ENCODE results near the gene IKBKG. TPM values are rescaled to one million over a fixed set of nuclear protein-coding genes. Genes with fewer than 3 reads are reported as not detected.
A peak's percentile ranks its signal among the peaks of the same experiment; 100 is the strongest.
"Not testable (repeated sequence)": the region's sequence is repeated elsewhere in the genome, so short reads cannot be mapped to it uniquely, and the experiment has no call there.

IKBKG gene
- total and polyA plus RNA-seq, 7 donors, result 11.3 to 28.8 (median 18.1) TPM

DNA sequence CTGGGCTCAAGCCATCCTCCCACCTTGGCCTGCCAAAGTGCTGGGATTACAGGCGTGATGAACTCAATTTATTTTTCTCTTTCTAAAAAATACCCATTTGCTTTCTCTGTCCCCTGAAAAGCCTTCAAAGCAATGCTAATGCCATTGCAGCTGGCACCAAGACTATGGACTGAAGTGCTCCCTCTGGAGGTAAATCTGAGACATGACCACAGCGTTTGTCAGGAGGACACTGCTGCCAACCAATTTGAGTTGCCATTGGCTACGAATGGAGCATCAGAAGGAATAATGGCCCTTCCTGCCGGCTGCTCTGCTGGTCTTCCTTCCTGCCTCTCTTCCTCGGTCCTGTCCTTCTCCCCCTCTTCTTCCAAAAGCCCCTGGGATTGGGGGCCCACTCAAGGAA, 27.7 kb downstream of the IKBKG start:
- H3K4me1 ChIP-seq; H3K36me3 ChIP-seq (ENCODE audit: insufficient read depth in 1 of 2, low read depth in 1 of 2); intact Hi-C loops (cut with DNase I); DNase-seq; H3K4me3 ChIP-seq; H3K27me3 ChIP-seq (ENCODE audit: insufficient read depth in 3 of 3, low read length in 2 of 3); H3K27ac ChIP-seq; H3K9me3 ChIP-seq: not testable (repeated sequence)
- ATAC-seq, result peak in 3 of 4 donors; percentile 53 to 61 (median 60)
- no CpG with 5 or more reads among the region's 5 CpGs for WGBS, 3 donors

- H3K27me3 ChIP-seq (ENCODE audit: insufficient read depth in 3 of 3, low read length in 2 of 3); DNase-seq; H3K4me1 ChIP-seq; H3K36me3 ChIP-seq (ENCODE audit: insufficient read depth in 1 of 2, low read depth in 1 of 2); H3K4me3 ChIP-seq; H3K9me3 ChIP-seq; intact Hi-C loops (cut with DNase I); H3K27ac ChIP-seq: not testable (repeated sequence)
- peak in 3 of 4 donors; percentile 40 to 64 (median 42) for ATAC-seq
- no CpG with 5 or more reads among the region's 8 CpGs for WGBS, 3 donors
These were observed 35.6 kb downstream of the IKBKG start for GRCh38 chrX:154582994-154583393.

GRCh38 chrX:154584585-154585183, 37.3 kb downstream of the IKBKG start, which contains the start of gene CTAG1A:
CTAG1A (plus strand) TSS chrX:154585133; CDS start chrX:154585207, 74 bp downstream.
- intact Hi-C loops (cut with DNase I); DNase-seq; H3K4me3 ChIP-seq; H3K27ac ChIP-seq; H3K27me3 ChIP-seq (ENCODE audit: insufficient read depth in 3 of 3, low read length in 2 of 3); H3K36me3 ChIP-seq (ENCODE audit: insufficient read depth in 1 of 2, low read depth in 1 of 2); H3K9me3 ChIP-seq; ATAC-seq; H3K4me1 ChIP-seq: not testable (repeated sequence)
- WGBS, 3 donors, result no CpG with 5 or more reads among the region's 39 CpGs

- peaks cover 0 to 18% (median 0%) of the 10 kb centered on the region in 3 donors for H3K27me3 ChIP-seq (ENCODE audit: insufficient read depth in 3 of 3, low read length in 2 of 3)
- H3K9me3 ChIP-seq; DNase-seq; H3K4me3 ChIP-seq; H3K27ac ChIP-seq; H3K4me1 ChIP-seq; H3K36me3 ChIP-seq (ENCODE audit: insufficient read depth in 1 of 2, low read depth in 1 of 2); ATAC-seq; intact Hi-C loops (cut with DNase I): not testable (repeated sequence)
- WGBS, 3 donors, result no CpG with 5 or more reads among the region's 13 CpGs
These were observed 43.0 kb downstream of the IKBKG start for GRCh38 chrX:154590415-154590814.

GRCh38 chrX:154592505-154592904, 45.1 kb downstream of the IKBKG start:
- Histone ChIP-seq H3K9me3 (no peaks in the 10 kb centered on the region), H3K36me3 (ENCODE audit: insufficient read depth in 1 of 2, low read depth in 1 of 2) (no peaks in the 10 kb centered on the region), H3K4me3 (no peak overlapping the region), H3K4me1 (no peaks in the 10 kb centered on the region), H3K27ac (no peak overlapping the region), H3K27me3 (ENCODE audit: insufficient read depth in 3 of 3, low read length in 2 of 3) (peaks cover 0 to 18% (median 0%) of the 10 kb centered on the region in 3 donors)
- no peak for DNase-seq
- intact Hi-C loops (cut with DNase I), result no loop called here
- TF ChIP-seq CTCF (IDR thresholded peaks at IDR 0.05), result no peak
- WGBS, 3 donors, result 84 to 89% (median 85%) methylated on average over 5 of the region's 5 CpGs
- no peak for ATAC-seq

DNA sequence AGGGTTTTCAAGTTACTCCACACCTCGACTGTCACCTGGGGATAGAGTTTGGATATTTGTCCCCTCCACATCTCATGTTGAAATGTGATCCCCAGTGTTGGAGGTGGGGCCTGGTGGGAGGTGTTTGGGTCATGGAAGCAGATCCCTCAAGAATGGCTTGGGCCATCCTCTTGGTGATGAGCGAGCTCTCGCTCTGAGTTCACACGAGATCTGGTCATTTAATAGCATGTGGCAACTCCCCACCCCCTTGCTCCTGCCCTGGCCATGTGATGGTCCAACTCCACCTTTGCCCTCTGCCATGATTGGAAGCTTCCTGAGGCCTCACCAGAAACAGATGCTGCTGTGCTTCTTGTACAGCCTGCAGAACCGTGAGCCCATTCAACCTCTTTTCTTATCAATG, 45.8 kb downstream of the IKBKG start:
- no peak overlapping the region for H3K4me3 ChIP-seq
- intact Hi-C loops (cut with DNase I), result no loop called here
- H3K27me3 ChIP-seq (ENCODE audit: insufficient read depth in 3 of 3, low read length in 2 of 3), result peaks cover 0 to 18% (median 0%) of the 10 kb centered on the region in 3 donors
- no peak for ATAC-seq
- H3K9me3 ChIP-seq, result no peaks in the 10 kb centered on the region
- no peaks in the 10 kb centered on the region for H3K36me3 ChIP-seq (ENCODE audit: insufficient read depth in 1 of 2, low read depth in 1 of 2)
- no peaks in the 10 kb centered on the region for H3K4me1 ChIP-seq
- no peak overlapping the region for H3K27ac ChIP-seq
- no peak for DNase-seq
- TF ChIP-seq CTCF (IDR thresholded peaks at IDR 0.05), result no peak
- 80 to 91% (median 82%) methylated on average over 5 of the region's 5 CpGs for whole genome bisulfite sequencing, 3 donors

DNA sequence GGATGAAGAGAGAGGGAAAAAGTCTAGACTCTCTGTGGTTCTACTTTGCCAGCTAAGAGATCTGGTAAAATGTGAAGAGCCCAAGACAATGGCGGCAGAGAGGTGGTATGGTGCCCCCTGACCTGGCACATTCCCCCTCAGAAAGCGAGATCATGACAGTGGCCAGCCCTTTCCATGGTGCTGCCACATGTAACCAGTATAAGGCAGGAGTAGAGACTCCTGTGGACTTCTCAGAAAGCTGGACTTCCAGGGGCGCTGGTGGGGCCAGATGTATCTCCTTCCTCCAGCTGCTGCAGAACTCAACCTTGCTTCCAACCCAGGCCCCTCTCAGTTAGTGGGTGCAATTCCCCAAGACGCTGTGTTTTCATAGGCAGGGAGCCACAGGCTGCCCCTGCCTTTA, 47.1 kb downstream of the IKBKG start:
- no peaks in the 10 kb centered on the region for H3K4me1 ChIP-seq
- intact Hi-C loops (cut with DNase I), result no loop called here
- H3K36me3 ChIP-seq (ENCODE audit: insufficient read depth in 1 of 2, low read depth in 1 of 2), result no peaks in the 10 kb centered on the region
- H3K27me3 ChIP-seq (ENCODE audit: insufficient read depth in 3 of 3, low read length in 2 of 3), result peaks cover 0 to 18% (median 0%) of the 10 kb centered on the region in 3 donors
- H3K9me3 ChIP-seq, result no peaks in the 10 kb centered on the region
- no peak overlapping the region for H3K4me3 ChIP-seq
- ATAC-seq (no peak), DNase-seq (no peak)
- H3K27ac ChIP-seq, result no peak overlapping the region
- TF ChIP-seq CTCF (IDR thresholded peaks at IDR 0.05), result no peak
- 61 to 88% (median 83%) methylated on average over 4 of the region's 4 CpGs for WGBS, 3 donors
